SKM-1 treated with dmso at 0.1 percent for 144 hours (cell line): ENCODE results near the gene TAT.
A peak's percentile ranks its signal among the peaks of the same experiment; 100 is the strongest.
"Not testable (repeated sequence)": the region's sequence is repeated elsewhere in the genome, so short reads cannot be mapped to it uniquely, and the experiment has no call there.

Experiments used
- DNase-seq: peaks from one replicate; lab custom pipeline; 2025; ENCODE audit not compliant: unreplicated experiment; lab: John Stamatoyannopoulos, UW

TAT gene

DNA sequence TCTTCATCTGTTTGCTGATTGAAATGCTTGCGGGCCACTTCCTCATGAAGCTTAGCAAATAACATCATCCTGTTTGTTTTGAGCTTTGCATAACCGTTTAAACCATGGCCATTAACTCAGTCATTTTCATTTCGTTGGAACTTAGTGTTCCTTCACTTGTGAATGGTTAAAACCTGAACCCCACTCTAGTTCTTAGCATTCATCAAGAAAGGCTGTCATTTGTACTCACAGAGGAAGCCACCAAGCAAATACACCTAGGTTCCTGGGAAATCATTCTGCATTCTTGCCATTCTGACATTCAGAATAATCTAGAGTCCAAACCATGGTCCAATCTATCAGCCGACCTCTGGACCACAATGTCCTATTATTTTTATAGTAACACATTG, 8.4 kb upstream of the TAT start:
- DNase-seq, result no peak

DNA sequence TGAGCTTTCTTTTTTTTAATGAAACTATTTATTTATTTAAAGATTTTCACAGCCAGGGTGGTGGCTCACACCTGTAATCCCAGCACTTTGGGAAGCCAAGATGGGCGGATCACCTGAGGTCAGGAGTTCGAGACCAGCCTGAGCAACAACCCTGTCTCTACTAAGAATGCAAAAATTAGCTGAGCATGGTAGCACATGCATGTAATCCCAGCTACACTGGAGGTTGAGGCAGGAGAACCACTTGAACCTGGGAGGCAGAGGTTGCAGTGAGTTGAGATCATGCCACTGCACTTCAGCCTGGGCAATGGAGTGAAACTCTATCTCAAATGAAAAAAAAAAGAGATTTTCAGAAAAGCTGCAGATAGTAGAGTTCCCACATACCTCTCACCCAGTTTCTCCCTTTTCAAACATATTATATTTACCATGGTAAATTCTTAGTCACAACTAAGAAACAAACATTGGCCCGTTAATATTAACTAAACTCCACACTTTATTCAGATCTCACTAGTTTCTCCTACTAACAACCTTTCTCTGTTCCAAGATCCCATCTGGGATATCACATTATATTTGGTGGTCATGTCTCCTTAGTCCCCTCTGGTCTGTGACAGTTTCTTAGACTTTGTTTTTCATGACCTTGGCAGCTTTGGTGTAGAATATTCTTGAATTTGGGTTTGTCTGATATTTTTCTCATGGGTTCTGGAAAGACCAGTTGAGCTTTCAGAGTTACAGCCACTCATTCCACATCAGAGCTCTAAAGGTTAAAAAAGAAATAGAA, 7.8 kb upstream of the TAT start:
- no peak for DNase-seq

DNA sequence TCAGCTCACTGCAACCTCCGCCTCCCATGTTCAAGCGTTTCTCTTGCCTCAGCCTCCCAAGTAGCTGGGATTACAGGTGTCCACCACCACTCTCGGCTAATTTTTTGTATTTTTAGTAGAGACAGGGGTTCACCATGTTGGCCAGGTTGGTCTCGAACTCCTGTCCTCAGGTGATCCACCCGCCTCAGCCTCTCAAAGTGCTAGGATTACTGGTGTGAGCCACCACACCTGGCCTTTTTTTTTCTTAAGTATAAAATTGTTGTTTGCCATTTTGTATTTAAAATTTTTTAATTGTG, 5.6 kb upstream of the TAT start:
- not testable (repeated sequence) for DNase-seq

DNA sequence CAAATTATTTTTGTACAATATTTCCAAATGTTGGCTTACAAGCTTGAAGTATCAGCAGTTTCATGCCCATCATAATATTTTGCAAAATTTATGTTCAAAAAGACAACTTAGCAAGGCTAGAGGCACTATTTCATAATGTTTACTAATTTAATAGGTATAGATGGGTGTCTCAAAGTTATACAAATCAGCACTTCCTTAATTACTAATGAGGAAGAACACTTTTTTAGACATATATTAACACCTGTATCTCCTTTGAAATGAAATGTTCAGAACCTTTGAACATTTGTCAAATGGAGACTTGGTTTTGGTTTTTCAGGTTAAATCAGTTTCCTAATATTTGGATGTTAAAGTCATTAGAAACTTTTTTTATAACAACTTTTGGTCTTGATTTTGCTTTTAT, 2.2 kb downstream of the TAT start:
- DNase-seq, result no peak

DNA sequence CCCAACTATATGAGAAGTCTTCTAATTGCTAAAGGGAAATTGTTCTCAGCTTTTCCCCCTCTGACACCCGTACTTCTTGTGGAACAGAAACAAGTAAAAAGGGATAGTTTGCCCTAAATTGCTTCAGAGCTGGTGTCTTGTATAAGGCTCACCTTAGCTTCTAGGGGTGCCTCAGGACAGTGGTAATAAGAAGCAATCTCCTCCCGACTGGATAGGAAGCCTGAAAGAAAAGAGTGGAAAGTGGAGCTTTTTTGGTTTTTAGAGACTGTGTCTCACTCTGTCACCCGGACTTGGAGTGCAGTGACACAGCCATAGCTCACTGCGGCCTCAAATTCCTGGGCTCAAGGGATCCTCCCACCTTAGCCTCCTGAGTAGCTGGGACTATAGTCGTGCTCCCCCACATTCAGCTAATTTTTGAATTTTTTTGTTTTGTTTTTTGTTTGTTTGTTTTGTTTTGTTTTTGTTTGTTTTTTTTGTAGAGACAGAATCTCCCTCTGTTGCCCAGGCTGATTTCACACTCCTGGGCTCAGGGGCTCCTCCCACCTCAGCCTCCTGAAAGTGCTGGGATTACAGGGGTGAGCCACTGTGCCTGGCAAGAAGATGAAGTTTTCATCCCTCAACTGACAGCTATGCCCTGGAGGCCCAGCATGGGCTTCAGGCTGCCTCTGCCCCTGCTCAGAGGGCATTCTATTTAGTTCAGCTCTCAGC, 3.4 kb downstream of the TAT start:
- no peak for DNase-seq

DNA sequence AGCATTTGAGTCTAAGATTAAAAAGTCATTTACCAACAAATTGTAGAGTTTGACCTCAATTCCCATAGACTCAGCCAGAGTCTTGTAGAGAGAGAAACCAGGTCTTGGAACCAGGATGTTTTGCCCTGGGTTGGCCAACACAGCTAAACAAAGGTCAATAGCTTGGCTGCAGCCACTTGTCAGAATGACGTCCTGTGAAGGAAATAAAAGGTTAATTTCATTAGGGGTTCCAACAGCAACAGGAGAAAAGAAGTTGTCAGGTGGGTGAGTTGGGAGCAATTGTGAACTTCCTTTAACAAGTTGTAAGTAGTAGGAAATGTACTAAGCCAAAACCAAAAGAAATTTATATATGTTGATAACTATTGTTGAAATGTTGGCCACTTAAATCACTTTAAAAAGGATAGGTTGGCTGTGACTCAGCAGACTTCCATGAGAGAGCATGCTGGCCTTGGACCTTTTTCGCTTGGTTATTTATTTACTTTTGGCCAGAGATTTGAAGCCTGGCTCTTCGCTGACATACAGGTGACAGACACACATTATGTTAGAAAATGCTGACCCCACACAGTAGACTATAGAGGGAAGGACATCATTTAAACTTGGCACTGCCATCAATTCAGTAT, 4.3 kb downstream of the TAT start:
- no peak for DNase-seq

DNA sequence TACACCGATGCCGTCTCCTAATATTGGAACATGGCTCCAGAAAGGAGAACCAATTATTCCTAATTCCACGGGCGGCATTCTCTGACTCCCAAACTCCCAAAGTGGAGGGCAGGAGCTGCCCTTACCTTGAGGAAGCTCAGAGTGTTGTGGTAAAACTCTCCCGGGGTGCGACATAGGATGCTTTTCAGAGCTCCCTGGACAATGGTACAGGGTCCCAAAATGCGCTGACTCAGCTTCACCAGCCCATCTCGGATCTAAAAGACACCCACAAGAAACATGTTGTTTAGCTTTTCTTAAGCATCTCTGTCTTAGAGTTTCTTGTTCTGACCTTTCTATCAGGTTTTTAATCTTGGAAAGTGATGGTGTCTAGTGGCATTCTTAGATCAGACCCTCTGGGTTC, 6.7 kb downstream of the TAT start:
- DNase-seq, result no peak

DNA sequence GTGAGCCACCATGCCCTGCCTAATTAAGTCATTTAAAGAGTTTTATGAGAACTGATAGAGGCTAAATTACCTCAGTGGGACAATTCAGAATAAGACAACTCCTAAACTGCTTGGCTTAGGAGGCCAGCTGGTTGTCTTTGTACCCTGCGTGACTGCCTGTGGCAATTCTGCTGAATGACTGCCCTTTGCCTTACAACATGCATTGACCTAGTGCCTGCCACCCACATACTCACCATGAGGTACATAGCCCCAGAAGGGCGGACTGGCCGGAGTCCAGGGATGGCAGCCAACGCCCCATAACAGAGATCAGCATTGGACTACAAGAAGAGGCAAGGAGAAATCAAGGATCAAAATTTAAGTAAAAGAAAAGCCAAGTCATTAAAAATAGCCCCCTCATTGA, 7.3 kb downstream of the TAT start:
- no peak for DNase-seq

DNA sequence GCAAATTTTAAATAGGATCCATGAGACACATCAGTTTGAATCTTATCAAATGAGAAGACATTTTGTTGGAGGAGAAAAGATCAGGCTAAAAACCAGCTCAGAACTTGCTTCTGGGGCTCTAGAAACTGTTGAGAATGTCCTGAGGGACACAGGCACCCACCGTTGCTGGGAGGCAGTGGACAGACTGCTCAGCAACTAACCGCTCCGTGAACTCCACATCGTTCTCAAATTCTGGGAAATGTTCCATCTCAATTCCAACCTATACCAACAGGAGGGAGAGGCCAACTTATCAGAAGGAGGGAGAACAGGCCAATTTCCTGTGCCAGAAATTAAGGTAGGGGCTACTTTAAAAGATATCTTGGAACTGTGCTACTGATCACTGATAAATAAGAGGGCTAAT, 8.3 kb downstream of the TAT start:
- no peak for DNase-seq

DNA sequence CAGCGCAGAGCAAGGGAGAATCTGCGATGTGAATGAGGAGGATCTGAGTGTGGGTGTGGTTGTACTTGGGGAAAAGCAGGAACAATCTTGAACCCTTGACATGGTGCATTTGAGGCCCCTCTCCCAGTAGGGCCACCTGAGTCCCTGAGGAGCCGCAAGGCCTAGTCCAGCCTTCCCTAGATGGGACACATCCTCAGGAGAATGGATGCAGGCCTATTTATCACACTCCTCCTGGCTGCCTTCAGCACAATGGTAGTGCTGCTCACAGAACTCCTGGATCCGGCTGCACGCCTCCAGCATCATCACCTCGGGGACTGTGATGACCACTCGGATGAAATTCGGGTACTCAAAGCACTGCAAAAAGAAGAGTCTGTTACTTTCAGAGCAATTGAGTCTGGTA, 9.0 kb downstream of the TAT start:
- no peak for DNase-seq

DNA sequence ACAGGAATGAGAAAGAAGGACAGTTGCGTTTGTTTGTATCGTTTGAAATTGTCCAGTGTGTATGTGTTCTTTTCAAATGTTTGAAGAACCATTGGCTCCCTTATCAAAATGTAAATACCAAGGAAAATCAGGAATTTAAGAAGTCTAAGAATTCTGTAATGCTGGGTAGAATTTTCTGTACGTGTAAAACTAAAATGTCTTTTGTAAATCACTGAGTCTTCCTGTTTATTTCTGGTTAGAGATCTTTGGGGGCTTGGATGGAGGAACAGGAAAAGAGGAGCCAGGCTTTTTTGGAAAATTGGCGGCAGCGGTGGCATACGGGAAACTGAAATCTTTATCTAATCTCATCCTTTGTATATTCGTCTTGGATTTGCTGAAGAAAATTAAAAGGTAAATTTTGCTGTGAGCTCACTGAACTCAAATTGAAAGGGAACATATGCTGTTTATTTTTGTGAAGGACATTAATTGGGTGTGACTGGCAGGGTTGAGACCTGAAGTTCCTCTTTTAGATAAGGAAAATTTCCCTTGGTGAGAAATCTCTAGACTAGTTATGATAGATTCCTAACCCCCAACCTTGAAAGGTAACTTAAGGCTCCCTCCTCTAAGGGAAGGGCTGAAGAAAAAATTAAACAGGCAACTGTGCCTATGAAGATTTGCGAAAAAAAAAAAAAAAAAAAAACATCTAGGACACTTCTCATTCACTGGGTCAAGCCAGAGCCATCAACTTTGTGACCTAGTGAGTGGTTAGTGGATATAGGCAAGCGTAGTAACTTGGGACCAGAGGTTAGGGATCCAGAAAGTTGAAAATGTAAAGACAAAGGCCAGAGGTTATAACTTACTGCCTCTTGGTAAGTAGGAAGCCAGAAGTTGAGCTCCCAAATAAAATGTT, 10.8 kb downstream of the TAT start:
- DNase-seq, result no peak

DNA sequence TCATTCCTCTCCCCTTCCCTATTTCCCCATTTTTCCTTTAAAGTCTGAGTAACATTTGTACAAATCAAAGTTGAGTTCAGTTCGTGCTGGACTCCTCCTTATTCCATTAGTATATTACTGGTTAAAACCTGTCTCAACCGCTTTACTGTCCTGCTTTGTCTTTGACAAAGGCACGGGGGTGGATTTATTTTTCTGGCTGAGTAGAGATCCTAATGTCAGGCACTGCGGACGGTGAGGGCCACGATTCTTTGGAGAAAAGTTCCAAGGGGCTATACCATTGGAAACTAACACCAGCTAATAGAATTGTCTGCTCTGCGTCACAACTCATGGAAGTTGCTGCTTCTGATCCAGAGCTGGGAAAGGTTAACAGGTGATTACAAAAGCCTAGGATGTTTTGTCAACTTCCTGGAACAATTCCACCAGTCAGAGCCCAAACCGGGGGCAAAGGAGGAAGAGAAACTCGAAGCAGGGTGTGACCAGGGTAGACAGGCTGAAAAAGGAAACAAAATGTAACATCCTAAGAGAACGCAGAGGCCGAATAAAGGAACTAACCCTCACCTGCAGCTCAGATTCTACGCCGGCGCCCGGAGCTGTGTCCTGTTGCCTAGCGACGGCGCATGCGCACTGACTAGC, 12.4 kb downstream of the TAT start:
- DNase-seq, result peak; percentile 82

DNA sequence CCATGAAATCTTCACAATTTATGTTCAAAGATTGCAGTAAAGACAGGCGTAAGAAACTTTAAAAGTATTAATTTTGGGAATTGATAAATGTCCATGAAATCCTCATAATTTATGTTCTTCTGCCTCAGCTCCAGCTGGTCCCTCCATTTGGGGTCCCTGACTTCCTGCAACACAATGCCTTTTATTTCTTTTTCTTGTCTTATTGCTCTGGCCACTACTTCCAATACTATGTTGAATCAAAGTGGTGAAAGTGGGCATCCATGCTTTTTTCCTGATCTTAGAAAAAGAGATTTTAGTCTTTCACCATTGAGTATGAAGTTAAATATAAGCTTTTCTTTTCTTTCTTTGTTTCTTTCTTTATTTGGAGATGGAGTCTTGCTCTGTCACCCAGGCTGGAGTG, 14.3 kb downstream of the TAT start:
- no peak for DNase-seq

DNA sequence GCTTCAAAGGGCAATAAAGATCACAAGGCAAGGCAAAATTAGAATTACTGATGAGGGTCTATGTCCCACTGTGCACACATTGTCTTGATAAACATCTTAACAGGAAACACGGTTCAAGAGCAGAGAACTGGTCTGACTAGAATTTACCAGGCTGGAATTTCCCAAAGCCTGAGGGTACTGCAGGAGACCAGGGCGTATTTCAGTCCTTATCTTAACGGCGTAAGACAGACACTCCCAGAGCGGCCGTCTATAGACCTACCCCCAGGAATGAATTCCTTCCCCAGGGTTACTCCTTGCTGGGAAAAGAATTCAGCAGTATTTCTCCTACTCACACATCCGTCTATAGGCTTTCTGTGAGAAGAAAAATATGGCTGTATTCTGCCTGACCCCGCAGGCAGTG, 15.0 kb downstream of the TAT start:
- not testable (repeated sequence) for DNase-seq

DNA sequence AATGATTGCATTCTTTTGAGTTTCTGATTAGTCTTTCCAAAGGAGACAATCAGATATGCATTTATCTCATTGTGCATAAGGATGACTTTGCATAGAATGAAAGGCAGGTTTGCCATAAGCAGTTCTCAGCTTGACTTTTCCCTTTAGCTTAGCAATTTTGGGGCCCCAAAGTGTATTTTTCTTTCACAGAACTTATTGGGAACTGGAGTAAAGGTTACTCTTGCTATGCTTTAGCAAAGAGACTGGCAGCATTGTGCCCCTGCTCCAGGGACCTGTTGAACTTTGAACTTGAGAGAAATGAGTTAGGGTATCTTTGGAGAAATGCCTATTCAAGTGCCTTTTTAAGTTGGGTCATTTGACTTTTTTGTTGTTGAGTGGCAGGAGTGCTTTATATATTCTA, 17.0 kb downstream of the TAT start:
- DNase-seq, result no peak

DNA sequence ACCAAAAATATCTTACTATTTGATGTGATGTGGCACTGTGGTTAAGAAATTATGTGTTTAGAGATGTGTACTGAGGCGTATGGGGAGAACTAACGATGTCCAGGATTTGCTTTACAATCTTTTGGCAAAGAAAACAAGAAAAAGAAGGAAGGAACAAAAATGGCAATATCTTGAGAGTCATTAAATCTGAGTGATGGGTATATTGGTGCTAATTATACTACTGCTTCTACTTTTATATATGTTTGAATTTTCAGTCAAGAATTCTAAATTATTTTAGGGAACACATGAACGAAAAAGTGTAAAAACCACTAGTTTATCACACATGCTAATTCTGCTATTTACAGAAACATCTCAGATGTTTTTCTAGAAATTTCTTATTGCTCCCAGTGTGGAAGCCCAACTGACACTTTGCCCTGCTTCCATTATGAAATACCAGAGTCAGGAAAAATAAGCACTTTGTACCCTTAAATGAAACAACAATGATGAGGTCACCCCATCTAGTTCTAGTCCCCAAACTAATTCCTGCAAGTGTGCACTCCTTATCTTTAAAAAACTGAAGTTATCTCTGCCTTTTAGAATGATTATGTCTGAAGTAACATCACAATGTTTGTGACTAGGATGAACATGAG, 18.8 kb downstream of the TAT start:
- no peak for DNase-seq

DNA sequence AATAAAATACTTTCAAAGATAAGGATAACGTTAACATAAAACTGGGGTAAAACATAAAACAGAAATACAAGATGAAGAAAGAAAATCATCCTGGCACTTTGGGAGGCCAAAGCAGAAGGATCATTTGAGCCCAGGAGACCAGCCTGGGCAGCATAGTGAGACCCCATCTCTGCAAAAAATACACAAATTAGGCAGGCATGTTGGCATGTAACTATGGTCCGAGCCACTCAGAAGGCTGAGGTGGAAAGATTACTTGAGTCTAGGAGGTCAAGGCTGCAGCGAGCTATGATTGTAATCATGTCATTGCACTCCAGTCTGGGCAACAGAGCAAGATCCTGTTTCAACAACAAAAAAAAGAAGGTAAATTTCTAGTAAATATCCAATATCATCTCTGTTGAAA, 19.6 kb downstream of the TAT start:
- DNase-seq, result no peak

DNA sequence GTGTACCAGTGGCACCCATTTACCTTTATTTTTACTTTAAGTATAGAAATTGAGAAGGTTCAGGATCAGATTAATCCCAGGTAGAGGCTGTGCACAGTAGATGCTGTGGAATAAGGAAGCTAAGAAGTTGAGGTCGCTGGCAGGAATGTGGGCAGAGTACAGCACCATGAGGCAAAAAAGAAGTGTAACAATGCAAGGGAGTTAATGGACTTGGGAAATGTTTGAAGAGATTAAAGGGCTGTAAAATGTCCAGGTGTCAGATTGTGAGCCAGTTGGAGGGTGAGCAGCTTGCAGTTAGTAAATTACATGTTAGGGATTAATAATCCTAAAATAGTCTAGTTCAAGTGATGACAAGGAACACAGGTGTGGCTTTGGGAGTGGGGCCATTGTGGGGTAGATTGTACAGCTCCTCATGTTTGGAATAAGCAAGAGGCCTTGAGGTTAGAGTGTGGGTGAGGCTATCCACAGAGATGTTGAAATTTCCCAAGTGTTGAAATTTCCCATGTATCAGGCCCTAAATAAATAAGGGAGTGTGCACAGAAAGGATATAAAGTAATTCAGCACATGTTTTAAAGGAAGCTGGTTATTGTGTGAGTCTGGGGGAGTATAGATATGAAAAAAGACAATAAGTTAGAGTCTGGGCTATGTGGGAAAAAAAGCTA, 21.5 kb downstream of the TAT start:
- peak; percentile 15 for DNase-seq

DNA sequence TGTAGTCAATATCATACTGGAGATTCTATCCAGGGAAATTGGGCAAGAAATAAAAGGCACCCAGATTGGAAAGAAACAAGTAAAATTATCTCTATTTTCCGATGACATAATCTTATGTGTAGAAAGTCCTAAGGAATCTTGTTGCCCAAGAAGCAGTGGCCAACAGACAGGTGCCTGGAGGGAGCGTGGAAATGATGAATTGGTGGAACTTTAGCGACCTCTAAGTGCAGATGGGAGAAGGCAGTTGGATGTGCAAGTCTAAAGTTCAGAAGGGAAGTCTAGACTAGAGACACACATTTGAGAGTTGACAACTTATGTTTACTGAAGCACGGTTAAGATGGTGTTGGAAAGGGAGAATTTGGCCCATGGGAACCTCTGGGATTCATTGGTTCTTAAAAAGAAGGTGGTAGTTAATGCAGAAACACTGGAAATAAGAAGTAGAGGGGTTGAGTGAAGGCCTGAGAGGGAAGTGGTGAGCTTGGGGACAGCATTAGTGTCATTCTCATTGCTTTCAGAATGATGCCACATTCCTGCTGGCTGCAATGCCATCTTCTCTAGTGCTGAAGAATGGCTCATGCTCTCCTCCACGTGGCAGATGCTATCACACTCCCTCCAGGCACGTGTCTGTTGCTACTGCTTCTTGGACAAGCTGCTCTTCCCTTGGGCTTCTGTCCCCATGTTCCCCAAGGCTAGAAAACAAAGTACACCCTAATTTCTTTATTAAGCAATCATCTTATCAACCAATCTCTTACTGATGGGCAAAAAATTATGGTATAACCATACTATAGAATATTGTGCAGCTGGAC, 24.0 kb downstream of the TAT start:
- peak; percentile 3 for DNase-seq
